Measurements from ENCODE around the gene PPP3R1. TPM values are rescaled to one million over a fixed set of nuclear protein-coding genes. Genes with fewer than 3 reads are reported as not detected.
A peak's percentile ranks its signal among the peaks of the same experiment; 100 is the strongest.

Gene PPP3R1
- total RNA-seq: 10 to 100 TPM; 16.9 to 32.3 (median 29.8) TPM

- Histone ChIP-seq H3K27ac (peak within 1 kb of the TSS; percentile 95 to 97 (median 97)), H3K4me3 (peak within 1 kb of the TSS; percentile 85 to 92 (median 90)), H3K27me3 (no peaks in the 10 kb centered on the region), H3K36me3 (no peaks in the 10 kb centered on the region), H3K4me1 (peaks cover 40 to 41% of the 10 kb centered on the region in 2 donors), H3K9me3 (no peaks in the 10 kb centered on the region)
- in situ Hi-C loops (cut with MboI; ENCODE audit: low sequenced_read_pairs in 4 of 4) (no loop called here), intact Hi-C loops (cut with DNase I; ENCODE audit: low total_unique reads) (loop anchor here (1.0 to 10.0 kb wide), 4 partner anchors 35 to 1132 kb away; partner anchors contain the start of genes C1D, GFPT1 and PNO1)
- DNase-seq: peak; percentile 93
- TF ChIP-seq POLR2A (IDR thresholded peaks at IDR 0.05) (peak; percentile 91 to 94), CTCF (IDR thresholded peaks at IDR 0.05 in 4 of 5, conservative IDR thresholded peaks at IDR 0.05 in 1 of 5) (no peak)
- peak; percentile 74 to 75 for ATAC-seq
These were observed at the start of gene PPP3R1 for GRCh38 chr2:68252400-68253218. TSS of gene PPP3R1 (minus strand) at chr2:68252532. CDS start at chr2:68252127, 405 bp downstream.

GRCh38 chr2:68295516-68295915 lies 43.2 kb upstream of the PPP3R1 start:
- in situ Hi-C loops (cut with MboI; ENCODE audit: low sequenced_read_pairs in 4 of 4): loop anchor here in 1 of 4 donors (10.0 kb wide), 1 partner anchor 171 kb away; no protein-coding TSS in a partner anchor

GRCh38 chr2:68294913-68295312 lies 42.6 kb upstream of the PPP3R1 start:
- Histone ChIP-seq H3K9me3 (no peaks in the 10 kb centered on the region), H3K27ac (peak overlapping the region in 1 of 4 donors; percentile 45), H3K27me3 (no peaks in the 10 kb centered on the region), H3K4me1 (peaks cover 40 to 48% of the 10 kb centered on the region in 2 donors), H3K36me3 (no peaks in the 10 kb centered on the region), H3K4me3 (no peak overlapping the region)
- intact Hi-C loops (cut with DNase I; ENCODE audit: low total_unique reads) (no loop called here), in situ Hi-C loops (cut with MboI; ENCODE audit: low sequenced_read_pairs in 4 of 4) (loop anchor here in 1 of 4 donors (5.0 to 10.0 kb wide), 2 partner anchors 98 to 170 kb away; no protein-coding TSS in a partner anchor)
- TF ChIP-seq POLR2A (IDR thresholded peaks at IDR 0.05): no peak
- no peak for DNase-seq
- ATAC-seq: peak in 1 of 2 donors; percentile 24

More at GRCh38 chr2:68295516-68295915, 43.2 kb upstream of the PPP3R1 start:
- intact Hi-C loops (cut with DNase I; ENCODE audit: low total_unique reads): no loop called here
- Histone ChIP-seq H3K27ac (peak overlapping the region in 1 of 4 donors; percentile 45), H3K4me1 (peaks cover 34 to 46% of the 10 kb centered on the region in 2 donors), H3K9me3 (no peaks in the 10 kb centered on the region), H3K4me3 (no peak overlapping the region), H3K36me3 (no peaks in the 10 kb centered on the region), H3K27me3 (no peaks in the 10 kb centered on the region)
- TF ChIP-seq POLR2A (IDR thresholded peaks at IDR 0.05) (no peak), CTCF (IDR thresholded peaks at IDR 0.05 in 4 of 5, conservative IDR thresholded peaks at IDR 0.05 in 1 of 5) (no peak)
- ATAC-seq: no peak
- no peak for DNase-seq

- no peaks in the 10 kb centered on the region for H3K9me3 ChIP-seq
- peak overlapping the region in 1 of 4 donors; percentile 45 for H3K27ac ChIP-seq
- no peak for DNase-seq
- H3K36me3 ChIP-seq: no peaks in the 10 kb centered on the region
- no peak for TF ChIP-seq CTCF (IDR thresholded peaks at IDR 0.05 in 4 of 5, conservative IDR thresholded peaks at IDR 0.05 in 1 of 5)
- TF ChIP-seq POLR2A (IDR thresholded peaks at IDR 0.05): no peak
- ATAC-seq: no peak
- H3K4me3 ChIP-seq: no peak overlapping the region
- intact Hi-C loops (cut with DNase I; ENCODE audit: low total_unique reads): no loop called here
- peaks cover 48 to 52% of the 10 kb centered on the region in 2 donors for H3K4me1 ChIP-seq
- H3K27me3 ChIP-seq: no peaks in the 10 kb centered on the region
- in situ Hi-C loops (cut with MboI; ENCODE audit: low sequenced_read_pairs in 4 of 4): loop anchor here in 1 of 4 donors (5.0 to 10.0 kb wide), 2 partner anchors 97 to 169 kb away; no protein-coding TSS in a partner anchor
These were observed 41.9 kb upstream of the PPP3R1 start for GRCh38 chr2:68294187-68294586.

GRCh38 chr2:68293755-68294154 lies 41.4 kb upstream of the PPP3R1 start:
- no peak overlapping the region for H3K4me3 ChIP-seq
- no peaks in the 10 kb centered on the region for H3K9me3 ChIP-seq
- peaks cover 52 to 57% of the 10 kb centered on the region in 2 donors for H3K4me1 ChIP-seq
- in situ Hi-C loops (cut with MboI; ENCODE audit: low sequenced_read_pairs in 4 of 4) (loop anchor here in 1 of 4 donors (5.0 to 10.0 kb wide), 2 partner anchors 96 to 169 kb away; no protein-coding TSS in a partner anchor), intact Hi-C loops (cut with DNase I; ENCODE audit: low total_unique reads) (no loop called here)
- no peaks in the 10 kb centered on the region for H3K36me3 ChIP-seq
- no peak for TF ChIP-seq POLR2A (IDR thresholded peaks at IDR 0.05)
- TF ChIP-seq CTCF (IDR thresholded peaks at IDR 0.05 in 4 of 5, conservative IDR thresholded peaks at IDR 0.05 in 1 of 5): no peak
- ATAC-seq: no peak
- peak overlapping the region in 1 of 4 donors; percentile 45 for H3K27ac ChIP-seq
- no peaks in the 10 kb centered on the region for H3K27me3 ChIP-seq
- no peak for DNase-seq
